Stimulated activated naive CD8-positive, alpha-beta T cell treated with anti-CD3 and anti-CD28 coated beads, Interleukin-15, amount 100 ng/mL, for 72 hours (primary cell): ENCODE data around the gene PLXNA3.

Source experiments
- ATAC-seq: fragments of 150-1000 bp; cut with Tn5 transposase; 2 replicates; pipeline ENCODE4 v1.10.0; 2021; ENCODE audit warnings: mild to moderate bottlenecking, moderate library complexity
- DNase-seq, 2 donors: peaks; one replicate each; pipeline ENCODE4 v3.0.0; 2021 to 2022
- H3K27ac Mint-ChIP-seq, 2 donors: one replicate each; pipeline ENCODE4 v1.8.0; 2022; ENCODE audit warnings: mild to moderate bottlenecking in 2 of 2, mixed read lengths in 2 of 2, moderate library complexity in 2 of 2
- H3K27me3 Mint-ChIP-seq: one replicate; pipeline ENCODE4 v1.8.0; 2022; ENCODE audit warnings: mixed read lengths
- H3K4me1 Mint-ChIP-seq: one replicate; pipeline ENCODE4 v1.8.0; 2022; ENCODE audit warnings: mild to moderate bottlenecking, mixed read lengths
- H3K4me3 Mint-ChIP-seq, 2 donors: one replicate each; pipeline ENCODE4 v1.8.0; 2022; ENCODE audit warnings: mild to moderate bottlenecking in 2 of 2, mixed read lengths in 2 of 2, moderate library complexity in 1 of 2
- H3K9me3 Mint-ChIP-seq, 2 donors: one replicate each; pipeline ENCODE4 v1.8.0; 2022; ENCODE audit warnings: mixed read lengths in 2 of 2

Gene PLXNA3

DNA sequence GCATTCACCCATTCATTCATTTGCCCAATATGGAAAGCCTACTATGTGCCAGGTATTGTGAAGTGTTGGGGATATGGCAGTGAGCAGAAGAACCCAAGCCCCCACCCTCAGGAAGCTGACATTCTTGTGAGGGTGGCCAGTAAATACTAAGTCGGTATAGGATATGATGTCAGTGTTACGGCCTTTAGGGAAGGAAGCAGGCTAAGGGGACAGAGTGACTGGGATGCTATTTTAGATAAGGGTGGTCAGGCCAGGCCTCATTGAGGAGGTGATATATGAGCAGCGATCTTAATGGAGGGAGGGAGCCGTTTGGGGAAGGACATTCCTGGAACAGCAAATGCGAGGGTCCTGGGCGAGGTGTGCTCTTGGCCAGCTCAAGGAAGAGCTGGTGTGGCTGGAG is 27.6 kb upstream of the PLXNA3 start:
- H3K27ac Mint-ChIP-seq: peak overlapping the region in 1 of 2 donors; percentile 61
- ATAC-seq (no peak), DNase-seq (no peak)
- no peaks in the 10 kb centered on the region for H3K9me3 Mint-ChIP-seq
- no peaks in the 10 kb centered on the region for H3K27me3 Mint-ChIP-seq
- peak overlapping the region in 1 of 2 donors; percentile 36 for H3K4me3 Mint-ChIP-seq
- H3K4me1 Mint-ChIP-seq: peaks cover 30% of the 10 kb centered on the region

DNA sequence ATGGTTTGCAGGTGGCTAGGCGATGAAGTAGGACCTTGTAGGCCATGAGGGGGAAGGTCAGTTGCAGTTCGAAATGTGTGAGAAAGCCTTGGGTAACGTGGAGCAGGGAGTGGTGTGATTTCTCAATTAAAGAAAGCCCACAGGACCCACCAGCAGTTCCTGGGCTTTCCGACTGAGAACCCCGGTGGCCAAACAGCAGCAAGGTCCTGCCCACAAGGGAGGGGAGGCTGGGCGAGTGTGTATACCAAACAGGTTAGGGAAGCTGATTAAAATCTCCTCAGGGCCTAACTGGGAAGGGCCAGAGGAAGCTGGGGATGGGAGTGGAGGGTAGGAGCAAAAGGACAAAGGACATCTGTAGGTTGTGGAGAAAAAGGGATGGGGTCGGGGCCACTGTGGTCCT is 27.2 kb upstream of the PLXNA3 start:
- Mint-ChIP-seq H3K4me1 (peaks cover 34% of the 10 kb centered on the region), H3K9me3 (no peaks in the 10 kb centered on the region), H3K4me3 (peak overlapping the region in 1 of 2 donors; percentile 36), H3K27ac (peak overlapping the region in 1 of 2 donors; percentile 61), H3K27me3 (no peaks in the 10 kb centered on the region)
- no peak for DNase-seq
- no peak for ATAC-seq

DNA sequence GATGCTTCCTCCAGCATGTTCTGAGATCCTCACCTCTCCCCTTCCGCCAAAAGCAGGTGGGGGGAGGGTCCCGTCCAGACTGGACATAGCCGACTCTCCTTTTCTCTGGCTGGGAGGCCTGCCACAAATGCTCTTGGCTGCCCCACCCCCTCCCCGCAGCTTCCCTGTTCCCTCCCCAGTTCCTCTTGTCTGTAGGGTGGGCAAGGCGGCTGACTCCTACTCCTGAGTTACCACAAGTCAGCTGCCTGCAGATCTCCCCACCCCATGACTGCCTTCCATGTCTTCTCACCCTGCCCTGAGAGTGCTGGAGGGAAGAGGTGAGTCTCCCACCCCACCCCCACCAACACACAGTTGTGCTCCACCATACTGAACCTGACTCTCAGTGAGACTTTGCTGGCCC is 26.7 kb upstream of the PLXNA3 start:
- Mint-ChIP-seq H3K9me3 (no peaks in the 10 kb centered on the region), H3K4me1 (peaks cover 39% of the 10 kb centered on the region), H3K4me3 (no peak overlapping the region), H3K27me3 (no peaks in the 10 kb centered on the region), H3K27ac (no peak overlapping the region)
- ATAC-seq: no peak
- no peak for DNase-seq

DNA sequence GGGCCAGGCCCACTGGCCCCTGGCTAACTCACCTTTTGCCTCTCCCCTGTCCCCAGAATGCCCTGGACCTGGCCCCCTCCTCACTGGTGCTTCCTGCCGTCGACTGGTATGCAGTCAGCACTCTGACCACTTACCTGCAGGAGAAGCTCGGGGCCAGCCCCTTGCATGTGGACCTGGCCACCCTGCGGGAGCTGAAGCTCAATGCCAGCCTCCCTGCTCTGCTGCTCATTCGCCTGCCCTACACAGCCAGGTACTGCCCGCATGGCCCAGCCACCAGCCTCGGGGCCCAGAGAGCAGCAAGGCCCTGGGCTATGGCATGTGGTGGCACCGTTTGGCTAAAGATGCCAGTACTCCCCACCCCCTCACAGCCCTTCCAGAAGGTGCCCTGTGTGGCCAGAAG is 25.9 kb upstream of the PLXNA3 start:
- no peaks in the 10 kb centered on the region for H3K9me3 Mint-ChIP-seq
- ATAC-seq (no peak), DNase-seq (no peak)
- no peaks in the 10 kb centered on the region for H3K27me3 Mint-ChIP-seq
- H3K27ac Mint-ChIP-seq: no peak overlapping the region
- H3K4me1 Mint-ChIP-seq: peaks cover 40% of the 10 kb centered on the region
- no peak overlapping the region for H3K4me3 Mint-ChIP-seq

DNA sequence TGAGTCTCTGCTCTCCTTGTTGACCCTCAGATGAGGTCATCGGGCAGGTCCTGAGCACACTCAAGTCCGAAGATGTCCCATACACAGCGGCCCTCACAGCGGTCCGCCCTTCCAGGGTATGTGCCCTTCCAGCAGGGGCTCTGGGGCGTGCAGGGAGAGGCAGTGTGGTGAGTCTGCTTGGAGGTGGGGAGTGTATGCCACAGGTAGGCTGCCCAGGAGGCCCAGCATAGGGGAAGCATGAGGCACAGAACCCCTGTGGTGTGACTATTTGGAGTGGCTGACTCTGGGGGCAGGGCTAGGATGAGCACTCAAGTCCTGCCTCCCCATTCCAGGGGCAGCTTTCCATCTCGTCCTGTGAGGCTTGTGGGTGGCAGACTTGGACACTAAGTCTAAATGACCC is 24.5 kb upstream of the PLXNA3 start:
- H3K27ac Mint-ChIP-seq: peak overlapping the region in 1 of 2 donors; percentile 59
- no peak for ATAC-seq
- H3K9me3 Mint-ChIP-seq: no peaks in the 10 kb centered on the region
- H3K4me3 Mint-ChIP-seq: no peak overlapping the region
- H3K4me1 Mint-ChIP-seq: peaks cover 40% of the 10 kb centered on the region
- DNase-seq: no peak
- no peaks in the 10 kb centered on the region for H3K27me3 Mint-ChIP-seq

DNA sequence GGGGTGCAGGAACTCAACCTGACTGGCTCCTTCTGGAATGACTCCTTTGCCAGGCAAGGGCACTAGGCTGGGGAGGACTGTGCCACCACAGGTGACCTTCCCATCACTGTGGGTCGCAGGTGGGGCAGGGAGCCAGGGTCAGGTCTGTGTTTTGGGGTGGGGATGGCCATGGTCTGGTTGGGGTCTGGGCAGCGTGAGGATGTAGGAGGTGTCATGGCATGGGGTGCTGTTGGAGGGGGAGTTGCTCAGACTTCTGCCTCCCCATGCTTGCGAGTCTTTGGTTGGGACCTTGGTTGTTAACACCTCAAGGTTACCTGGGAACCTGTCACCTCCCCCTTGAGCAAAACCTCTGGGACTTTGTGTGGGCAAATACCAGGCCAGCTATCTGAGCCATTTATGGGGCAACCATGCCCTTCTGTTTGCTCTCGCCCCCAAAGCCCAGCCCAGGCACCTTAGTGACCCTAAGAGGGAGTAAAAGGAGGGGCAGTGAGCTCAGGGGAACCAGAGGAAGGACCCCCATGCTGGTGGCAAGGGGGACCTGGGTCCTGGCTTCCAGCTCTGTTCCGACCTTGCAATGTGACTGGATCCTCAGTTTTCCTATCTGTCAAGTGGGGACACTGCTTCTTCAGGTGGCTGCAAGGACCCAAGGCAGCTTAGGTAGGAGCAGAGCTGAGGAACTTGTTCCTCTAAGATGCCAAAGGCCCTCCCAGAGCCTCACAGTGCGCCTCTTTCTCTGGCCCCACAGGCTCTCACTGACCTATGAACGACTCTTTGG is 23.5 kb upstream of the PLXNA3 start:
- H3K27me3 Mint-ChIP-seq: no peaks in the 10 kb centered on the region
- no peak for DNase-seq
- H3K27ac Mint-ChIP-seq: no peak overlapping the region
- H3K9me3 Mint-ChIP-seq: no peaks in the 10 kb centered on the region
- ATAC-seq: no peak
- H3K4me1 Mint-ChIP-seq: peaks cover 44% of the 10 kb centered on the region
- H3K4me3 Mint-ChIP-seq: no peak overlapping the region

DNA sequence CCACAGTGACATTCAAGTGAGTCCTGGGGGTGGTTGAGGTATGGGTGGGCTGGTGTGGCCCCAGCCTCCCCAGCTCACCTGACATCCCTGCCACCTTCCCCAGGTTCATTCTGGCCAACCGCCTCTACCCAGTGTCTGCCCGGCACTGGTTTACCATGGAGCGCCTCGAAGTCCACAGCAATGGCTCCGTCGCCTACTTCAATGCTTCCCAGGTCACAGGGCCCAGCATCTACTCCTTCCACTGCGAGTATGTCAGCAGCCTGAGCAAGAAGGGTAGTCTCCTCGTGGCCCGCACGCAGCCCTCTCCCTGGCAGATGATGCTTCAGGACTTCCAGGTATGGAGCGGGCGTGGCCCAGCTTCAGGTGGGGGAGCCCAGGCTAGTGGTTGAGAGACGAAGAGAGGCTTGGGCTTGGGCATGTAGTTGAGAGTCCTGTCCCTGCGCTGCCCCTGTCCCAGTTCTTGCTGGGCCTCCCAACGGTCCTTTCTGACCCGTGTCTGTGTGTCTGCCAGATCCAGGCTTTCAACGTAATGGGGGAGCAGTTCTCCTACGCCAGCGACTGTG is 22.8 kb upstream of the PLXNA3 start:
- DNase-seq (no peak), ATAC-seq (no peak)
- no peaks in the 10 kb centered on the region for H3K27me3 Mint-ChIP-seq
- no peak overlapping the region for H3K4me3 Mint-ChIP-seq
- H3K4me1 Mint-ChIP-seq: peaks cover 46% of the 10 kb centered on the region
- no peak overlapping the region for H3K27ac Mint-ChIP-seq
- H3K9me3 Mint-ChIP-seq: no peaks in the 10 kb centered on the region

DNA sequence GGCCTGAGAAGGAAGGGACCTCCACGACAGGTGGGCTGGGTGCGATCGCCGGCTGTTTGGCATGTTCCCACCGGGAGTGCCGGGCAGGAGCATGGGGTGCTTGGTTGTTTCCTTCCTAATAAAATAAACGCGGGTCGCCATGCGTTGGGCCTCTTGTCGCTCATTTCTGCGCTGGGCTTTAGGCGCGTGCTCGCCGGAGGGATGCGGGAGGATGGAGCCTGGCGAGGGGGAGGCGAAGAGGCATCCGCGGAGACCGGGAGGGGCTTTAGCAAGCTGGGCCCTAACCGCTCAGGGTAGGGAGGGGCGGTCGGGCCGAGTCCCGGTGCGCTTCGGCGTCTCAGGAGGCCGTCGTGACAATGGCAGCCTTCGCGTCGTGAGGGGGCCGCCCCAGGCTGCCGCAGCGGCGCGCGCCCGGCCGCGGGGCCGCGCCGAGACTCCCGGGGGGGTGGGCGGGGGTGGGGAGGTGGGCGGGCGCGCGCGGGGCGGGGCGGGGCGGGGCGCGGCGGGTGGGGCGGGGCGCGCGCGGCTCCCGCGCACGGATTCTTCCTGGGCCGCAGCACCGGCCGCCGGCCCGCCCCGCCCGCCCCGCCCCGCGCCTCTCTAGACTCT is 21.6 kb upstream of the PLXNA3 start:
- no peaks in the 10 kb centered on the region for H3K27me3 Mint-ChIP-seq
- peak overlapping the region; percentile 86 to 96 for H3K27ac Mint-ChIP-seq
- peak; percentile 46 to 53 for DNase-seq
- peak overlapping the region; percentile 84 to 91 for H3K4me3 Mint-ChIP-seq
- ATAC-seq: peak; percentile 80
- H3K9me3 Mint-ChIP-seq: no peaks in the 10 kb centered on the region
- H3K4me1 Mint-ChIP-seq: peaks cover 47% of the 10 kb centered on the region

DNA sequence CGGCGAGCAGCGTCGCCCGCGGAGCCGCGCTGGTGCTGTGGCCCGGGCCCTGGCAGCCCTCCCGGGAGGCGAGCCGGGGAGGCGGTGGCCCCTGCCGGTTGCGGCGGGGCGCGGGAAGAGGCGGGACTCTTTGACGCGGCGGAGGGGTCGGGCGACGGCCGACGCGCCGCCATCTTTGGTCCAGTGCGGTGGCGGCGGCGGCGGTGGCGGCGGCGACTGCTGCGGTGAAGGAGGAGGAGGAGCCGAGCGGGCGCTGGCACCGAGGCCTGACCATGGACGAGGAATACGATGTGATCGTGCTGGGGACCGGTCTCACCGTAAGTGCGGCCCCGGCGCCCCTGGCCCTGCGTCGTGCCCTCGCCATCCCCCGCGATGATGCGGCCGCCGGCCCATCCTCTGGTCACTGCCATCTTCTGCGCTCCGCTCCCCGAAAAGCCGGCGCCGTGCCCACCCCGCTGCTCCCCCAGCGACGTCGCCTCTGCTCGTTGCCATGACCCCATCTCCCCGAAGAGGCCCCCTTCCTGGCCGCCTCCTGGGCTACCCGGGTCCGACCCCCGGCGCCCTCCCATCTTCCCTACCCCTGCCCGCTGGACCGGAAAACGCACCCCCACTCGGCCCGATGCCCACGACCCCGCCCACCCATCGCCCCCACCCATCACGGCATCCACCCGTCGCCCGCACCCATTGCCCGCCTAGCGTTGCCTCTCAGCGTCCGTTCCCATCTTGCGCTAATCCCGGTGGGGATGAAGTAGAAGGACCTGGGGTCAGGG is 20.9 kb upstream of the PLXNA3 start, which contains the start of gene GDI1:
TSS of gene GDI1 (plus strand) at position 172 of the 770 bp plus-strand sequence. CDS start at position 273, 101 bp downstream.
- Mint-ChIP-seq H3K4me3 (peak within 1 kb of the TSS; percentile 86 to 91), H3K4me1 (peaks cover 50% of the 10 kb centered on the region), H3K27ac (peak within 1 kb of the TSS; percentile 92 to 96), H3K27me3 (no peaks in the 10 kb centered on the region), H3K9me3 (no peaks in the 10 kb centered on the region)
- peak; percentile 47 for ATAC-seq
- DNase-seq: peak; percentile 57

DNA sequence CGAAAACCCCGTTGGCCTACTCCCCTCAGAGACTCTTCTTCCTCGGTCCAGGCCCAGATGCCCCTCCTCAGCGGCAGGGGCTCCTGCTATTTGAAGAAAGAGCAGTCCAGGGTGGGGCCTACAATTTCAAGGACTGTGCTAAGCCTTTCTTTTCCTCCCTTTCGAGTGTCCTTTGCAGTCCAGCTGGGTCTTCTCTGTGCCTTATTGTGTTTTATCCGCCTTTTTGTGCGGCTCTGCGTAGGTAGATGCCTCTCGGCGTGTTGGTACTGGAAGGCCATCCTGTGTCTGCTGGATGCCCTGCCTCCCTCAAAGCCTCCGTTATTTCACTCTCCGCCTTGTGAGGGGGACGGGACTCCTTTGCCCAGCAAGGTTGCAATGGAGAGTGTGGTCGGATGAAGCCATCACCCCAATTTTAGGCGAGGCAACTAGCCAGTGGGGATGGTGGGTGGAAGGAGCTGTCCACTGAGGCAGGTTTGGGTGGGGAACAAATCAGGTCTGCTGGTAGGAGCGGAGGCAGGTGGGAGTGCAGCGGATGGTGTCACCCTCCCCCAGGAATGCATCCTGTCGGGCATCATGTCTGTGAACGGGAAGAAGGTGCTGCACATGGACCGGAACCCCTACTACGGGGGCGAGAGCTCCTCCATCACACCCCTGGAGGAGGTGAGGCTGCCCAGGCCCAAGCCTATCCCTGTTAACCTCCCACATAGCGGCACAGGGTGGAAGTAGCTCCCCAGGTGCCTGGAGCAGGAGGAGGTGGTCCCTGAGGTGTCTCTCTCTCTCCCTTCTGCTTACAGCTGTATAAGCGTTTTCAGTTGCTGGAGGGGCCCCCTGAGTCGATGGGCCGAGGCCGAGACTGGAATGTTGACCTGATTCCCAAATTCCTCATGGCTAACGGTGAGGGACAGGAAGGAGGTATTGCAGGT is 19.8 kb upstream of the PLXNA3 start:
- H3K27ac Mint-ChIP-seq: peak overlapping the region in 1 of 2 donors; percentile 89

DNA sequence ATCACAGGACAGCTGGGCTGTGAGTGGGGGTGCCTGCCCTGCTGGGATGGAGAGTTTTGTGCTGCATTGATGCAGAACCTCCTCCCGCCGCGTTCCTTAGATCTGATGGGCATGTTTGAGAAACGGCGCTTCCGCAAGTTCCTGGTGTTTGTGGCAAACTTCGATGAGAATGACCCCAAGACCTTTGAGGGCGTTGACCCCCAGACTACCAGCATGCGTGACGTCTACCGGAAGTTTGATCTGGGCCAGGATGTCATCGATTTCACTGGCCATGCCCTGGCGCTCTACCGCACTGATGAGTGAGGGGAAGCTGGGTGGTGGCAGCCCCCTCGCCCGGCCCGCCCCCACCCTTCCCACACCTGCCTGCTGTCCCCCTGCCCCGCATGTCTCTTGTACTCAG is 18.2 kb upstream of the PLXNA3 start:
- DNase-seq (no peak), ATAC-seq (no peak)
- Mint-ChIP-seq H3K4me3 (no peak overlapping the region), H3K4me1 (peaks cover 53% of the 10 kb centered on the region), H3K9me3 (no peaks in the 10 kb centered on the region), H3K27ac (no peak overlapping the region), H3K27me3 (no peaks in the 10 kb centered on the region)

More for the DNA sequence above, 19.8 kb upstream of the PLXNA3 start:
- H3K27me3 Mint-ChIP-seq: no peaks in the 10 kb centered on the region
- DNase-seq (no peak), ATAC-seq (no peak)
- H3K4me3 Mint-ChIP-seq: peak overlapping the region; percentile 86 to 89
- peaks cover 53% of the 10 kb centered on the region for H3K4me1 Mint-ChIP-seq
- H3K9me3 Mint-ChIP-seq: no peaks in the 10 kb centered on the region

DNA sequence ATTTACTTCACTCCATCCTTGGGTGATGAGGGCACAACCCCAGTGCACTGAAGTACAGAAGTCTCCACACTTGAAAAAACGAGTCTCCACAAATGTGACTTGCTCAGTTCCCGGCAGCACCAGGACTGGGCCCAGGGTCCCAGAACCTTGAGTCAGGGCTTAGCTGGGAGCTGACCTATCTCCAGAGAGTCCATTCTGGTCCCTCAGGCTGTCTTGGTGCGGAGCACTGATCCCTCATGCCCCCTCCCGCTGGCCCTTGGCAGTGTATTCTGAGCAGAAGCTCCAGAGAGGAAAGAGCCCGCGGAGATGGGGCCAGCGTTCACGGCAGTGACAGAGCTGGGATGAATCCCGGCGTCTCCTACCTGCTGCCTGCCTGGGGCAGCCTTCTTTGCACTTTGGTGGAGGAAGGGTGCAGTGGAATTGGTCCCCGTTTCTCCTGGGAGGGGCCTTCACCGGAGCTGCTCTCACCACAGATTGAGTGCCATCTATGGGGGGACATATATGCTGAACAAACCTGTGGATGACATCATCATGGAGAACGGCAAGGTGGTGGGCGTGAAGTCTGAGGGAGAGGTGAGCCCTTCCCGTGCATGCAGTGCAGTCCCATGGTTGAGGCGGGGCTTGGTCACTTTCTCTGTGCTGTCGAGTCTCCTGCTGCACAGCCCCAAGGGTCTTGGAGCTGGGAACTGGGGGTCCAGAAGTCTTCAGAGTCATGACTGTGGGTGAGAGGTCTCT is 17.3 kb upstream of the PLXNA3 start:
- Mint-ChIP-seq H3K4me3 (no peak overlapping the region), H3K9me3 (no peaks in the 10 kb centered on the region), H3K4me1 (peaks cover 50% of the 10 kb centered on the region), H3K27me3 (no peaks in the 10 kb centered on the region), H3K27ac (no peak overlapping the region)
- no peak for ATAC-seq
- no peak for DNase-seq

DNA sequence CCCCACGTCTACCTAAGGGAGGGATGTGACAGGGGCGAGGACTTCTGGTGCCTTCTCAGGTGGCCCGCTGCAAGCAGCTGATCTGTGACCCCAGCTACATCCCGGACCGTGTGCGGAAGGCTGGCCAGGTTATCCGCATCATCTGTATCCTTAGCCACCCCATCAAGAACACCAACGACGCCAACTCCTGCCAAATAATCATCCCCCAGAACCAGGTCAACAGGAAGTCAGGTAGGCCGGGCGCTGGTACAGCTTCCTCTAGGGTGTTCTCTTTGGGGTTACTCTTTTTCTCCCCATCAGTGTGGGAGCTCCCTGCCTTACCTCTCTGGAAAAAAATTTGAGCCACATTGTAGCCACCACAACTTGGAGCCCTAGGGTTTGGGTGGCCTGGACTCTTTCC is 16.5 kb upstream of the PLXNA3 start:
- ATAC-seq (no peak), DNase-seq (no peak)
- H3K9me3 Mint-ChIP-seq: no peaks in the 10 kb centered on the region
- no peak overlapping the region for H3K27ac Mint-ChIP-seq
- no peak overlapping the region for H3K4me3 Mint-ChIP-seq
- H3K4me1 Mint-ChIP-seq: peaks cover 50% of the 10 kb centered on the region
- H3K27me3 Mint-ChIP-seq: no peaks in the 10 kb centered on the region

DNA sequence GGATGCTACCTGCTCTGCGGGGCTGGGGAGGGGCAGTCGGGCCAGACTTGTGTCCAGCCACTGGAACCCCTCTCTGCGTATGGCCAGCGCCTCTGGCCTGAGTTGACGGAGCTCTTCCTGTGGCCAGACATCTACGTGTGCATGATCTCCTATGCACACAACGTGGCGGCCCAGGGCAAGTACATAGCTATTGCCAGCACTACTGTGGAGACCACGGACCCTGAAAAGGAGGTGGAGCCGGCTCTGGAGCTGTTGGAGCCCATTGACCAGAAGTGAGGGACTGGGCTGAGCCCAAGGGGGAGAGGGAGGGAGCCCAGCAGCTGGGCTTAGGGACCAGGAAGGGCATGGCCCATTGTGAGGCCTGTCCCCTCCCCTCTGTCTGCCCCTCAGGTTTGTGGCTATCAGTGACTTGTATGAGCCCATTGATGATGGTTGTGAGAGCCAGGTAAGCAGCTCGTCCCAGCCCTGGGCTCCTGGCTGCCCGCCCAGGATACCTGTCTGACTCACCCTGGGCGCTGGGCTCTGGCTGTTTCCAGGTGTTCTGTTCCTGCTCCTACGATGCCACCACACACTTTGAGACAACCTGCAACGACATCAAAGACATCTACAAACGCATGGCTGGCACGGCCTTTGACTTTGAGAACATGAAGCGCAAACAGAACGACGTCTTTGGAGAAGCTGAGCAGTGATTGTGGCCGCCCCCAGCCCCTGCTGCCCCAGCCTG is 15.9 kb upstream of the PLXNA3 start:
- Mint-ChIP-seq H3K4me1 (peaks cover 56% of the 10 kb centered on the region), H3K27ac (no peak overlapping the region), H3K4me3 (no peak overlapping the region), H3K9me3 (no peaks in the 10 kb centered on the region), H3K27me3 (no peaks in the 10 kb centered on the region)
- DNase-seq: no peak
- no peak for ATAC-seq
